Lower leg skin (tissue), 4 donors: Measurements from ENCODE around the gene LIN37. TPM values are rescaled to one million over a fixed set of nuclear protein-coding genes. Genes with fewer than 3 reads are reported as not detected.

Experiments
- DNase-seq, 2 donors: peaks; one replicate each; pipeline ENCODE4 v3.0.0-alpha.2; 2019; ENCODE audit warnings: low spot score in 2 of 2
- H3K4me3 ChIP-seq: fragments of 200-600 bp; sonication (generic); 2 replicates; pipeline ENCODE4 v1.5.1; 2017; ENCODE audit warnings: mild to moderate bottlenecking, low read depth; ENCODE audit not compliant: poor library complexity, severe bottlenecking
- POLR2A ChIP-seq, 2 donors: fragments of 450-650 bp; IDR thresholded peaks; one replicate each; pipeline ENCODE4 v1.6.1; 2016 to 2017; ENCODE audit warnings: antibody characterized with exemption in 2 of 2, mild to moderate bottlenecking in 1 of 2, moderate library complexity in 1 of 2
- WGBS, 2 donors: methylation state at CpG; one replicate each; pipeline ENCODE4 v1.1.5; 2018; 5-methylcytosine and 5-hydroxymethylcytosine counted together
- intact Hi-C: fragments of 100-400 bp; cut with DNase I; formaldehyde crosslinking; loops from one replicate; pipeline ENCODE4 v1.15.0; 2023; ENCODE audit warnings: low total_unique reads
- total RNA-seq, 4 donors: library from RNA; depleted of rRNA; stranded (reverse); fragments of >200 nt; gene quantifications; one replicate each; pipeline ENCODE4 v1.1.0, GENCODE V29; 2016
- TF ChIP-seq, protein P1 (sequence below), 3 donors: fragments of 450-650 bp; IDR thresholded peaks; one replicate each; pipeline ENCODE4 v1.5.1; 2016; ENCODE audit warnings: antibody characterized with exemption in 3 of 3, mild to moderate bottlenecking in 3 of 3, moderate library complexity in 2 of 3

Gene LIN37
- total RNA-seq, 4 donors from 2014 or later = 4.7 to 15.0 (median 10.3) TPM

DNA sequence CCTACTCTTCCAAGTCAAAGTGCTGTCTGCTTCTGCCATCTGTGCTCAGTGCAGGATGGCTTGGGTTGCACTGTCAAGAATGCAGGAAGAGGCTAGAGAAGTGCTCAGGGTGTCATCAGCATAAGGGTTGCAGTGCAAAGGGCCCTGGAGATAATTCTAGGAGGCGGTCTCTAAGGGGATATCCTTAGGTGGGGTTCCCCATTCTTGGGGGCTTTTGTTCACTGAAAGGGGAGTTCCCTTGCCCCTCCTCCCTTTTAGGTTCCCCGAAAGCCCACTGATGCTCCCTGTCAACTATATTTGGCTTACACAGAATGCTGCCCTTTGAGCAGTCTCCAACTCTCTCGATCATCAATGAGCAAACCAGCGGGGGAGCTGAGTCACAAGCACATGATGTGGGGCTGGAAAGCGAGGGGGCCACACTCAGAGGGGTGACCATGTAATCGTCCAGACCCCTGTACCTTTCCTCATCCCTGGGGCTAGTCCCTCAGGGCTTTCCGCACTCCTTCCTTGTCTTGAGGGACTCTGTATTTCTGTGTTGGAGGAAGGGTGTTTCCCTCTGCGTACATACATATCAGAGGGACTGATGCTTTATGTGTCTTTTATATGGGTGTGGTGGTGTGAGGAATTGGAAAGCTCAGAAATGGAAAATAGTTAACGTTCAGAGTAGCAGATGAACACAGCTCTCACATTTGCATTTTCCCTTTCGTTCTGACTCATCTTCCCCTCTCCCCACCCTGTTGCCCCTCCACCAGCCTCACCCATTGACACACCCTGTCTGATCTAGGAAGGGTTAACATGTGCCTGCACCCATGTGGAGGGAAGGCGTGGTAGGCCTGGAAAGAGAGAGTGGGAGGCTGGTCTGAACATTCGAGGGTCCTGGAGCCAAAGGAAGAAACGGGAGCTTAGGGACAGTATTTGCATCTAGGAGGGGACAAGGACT, 37.3 kb upstream of the LIN37 start:
- intact Hi-C loops = no loop called here
- no peak overlapping the region for H3K4me3 ChIP-seq
- no peak for DNase-seq
- TF ChIP-seq POLR2A (IDR thresholded peaks at IDR 0.05) = no peak
- TF ChIP-seq, protein P1, sequence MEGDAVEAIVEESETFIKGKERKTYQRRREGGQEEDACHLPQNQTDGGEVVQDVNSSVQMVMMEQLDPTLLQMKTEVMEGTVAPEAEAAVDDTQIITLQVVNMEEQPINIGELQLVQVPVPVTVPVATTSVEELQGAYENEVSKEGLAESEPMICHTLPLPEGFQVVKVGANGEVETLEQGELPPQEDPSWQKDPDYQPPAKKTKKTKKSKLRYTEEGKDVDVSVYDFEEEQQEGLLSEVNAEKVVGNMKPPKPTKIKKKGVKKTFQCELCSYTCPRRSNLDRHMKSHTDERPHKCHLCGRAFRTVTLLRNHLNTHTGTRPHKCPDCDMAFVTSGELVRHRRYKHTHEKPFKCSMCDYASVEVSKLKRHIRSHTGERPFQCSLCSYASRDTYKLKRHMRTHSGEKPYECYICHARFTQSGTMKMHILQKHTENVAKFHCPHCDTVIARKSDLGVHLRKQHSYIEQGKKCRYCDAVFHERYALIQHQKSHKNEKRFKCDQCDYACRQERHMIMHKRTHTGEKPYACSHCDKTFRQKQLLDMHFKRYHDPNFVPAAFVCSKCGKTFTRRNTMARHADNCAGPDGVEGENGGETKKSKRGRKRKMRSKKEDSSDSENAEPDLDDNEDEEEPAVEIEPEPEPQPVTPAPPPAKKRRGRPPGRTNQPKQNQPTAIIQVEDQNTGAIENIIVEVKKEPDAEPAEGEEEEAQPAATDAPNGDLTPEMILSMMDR (IDR thresholded peaks at IDR 0.05) = no peak
- 39 to 49% methylated on average over 13 of the region's 13 CpGs for WGBS, 2 donors

DNA sequence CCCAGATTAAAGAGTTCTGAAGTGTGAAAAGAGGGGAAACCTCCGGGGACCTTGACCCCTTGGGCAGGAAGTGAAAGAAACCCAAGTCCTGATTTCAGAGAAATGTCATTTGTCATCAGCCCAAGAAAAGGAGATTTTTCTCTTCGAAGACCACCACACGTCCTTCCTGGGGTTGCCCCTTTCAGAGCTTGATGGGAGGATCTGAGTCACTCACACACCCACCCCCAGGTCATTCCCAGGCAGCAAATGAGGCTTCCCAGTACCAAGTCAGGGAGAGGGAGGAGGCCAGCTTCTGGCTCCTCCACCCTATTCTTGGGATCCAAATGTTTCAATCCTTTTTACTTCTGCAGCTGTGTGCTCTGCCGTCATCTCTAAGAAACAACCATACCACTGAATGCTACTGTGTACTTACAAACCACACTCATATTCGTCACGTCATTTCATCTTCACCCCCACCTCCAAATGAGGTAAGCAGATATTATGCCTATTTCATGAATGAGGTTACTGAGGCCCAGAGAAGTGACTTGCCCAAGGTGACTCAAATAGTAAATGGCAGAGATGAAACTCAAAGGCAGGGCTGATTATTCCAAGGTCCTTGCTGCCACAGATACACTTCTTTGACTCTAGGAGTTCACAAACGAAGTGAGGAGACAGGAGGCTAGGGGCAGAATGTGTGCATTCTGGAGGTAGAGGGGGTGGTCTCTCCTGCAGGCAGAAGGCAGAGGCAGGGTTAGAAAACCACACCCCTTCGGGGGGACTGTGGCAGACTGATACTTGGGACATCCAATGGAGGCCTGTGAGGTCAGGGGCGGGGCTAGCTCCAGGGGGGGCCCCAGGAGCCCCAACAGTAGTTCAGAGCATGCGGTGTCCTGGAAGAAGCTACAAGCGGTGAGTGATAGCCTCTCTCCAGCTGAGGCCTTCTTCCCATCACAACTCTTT, 35.5 kb upstream of the LIN37 start:
- DNase-seq = no peak
- 74 to 76% methylated on average over 10 to 11 of the region's 11 CpGs for WGBS, 2 donors
- H3K4me3 ChIP-seq = no peak overlapping the region
- TF ChIP-seq POLR2A (IDR thresholded peaks at IDR 0.05) = no peak
- TF ChIP-seq, protein P1 (IDR thresholded peaks at IDR 0.05) = no peak
- intact Hi-C loops = no loop called here

DNA sequence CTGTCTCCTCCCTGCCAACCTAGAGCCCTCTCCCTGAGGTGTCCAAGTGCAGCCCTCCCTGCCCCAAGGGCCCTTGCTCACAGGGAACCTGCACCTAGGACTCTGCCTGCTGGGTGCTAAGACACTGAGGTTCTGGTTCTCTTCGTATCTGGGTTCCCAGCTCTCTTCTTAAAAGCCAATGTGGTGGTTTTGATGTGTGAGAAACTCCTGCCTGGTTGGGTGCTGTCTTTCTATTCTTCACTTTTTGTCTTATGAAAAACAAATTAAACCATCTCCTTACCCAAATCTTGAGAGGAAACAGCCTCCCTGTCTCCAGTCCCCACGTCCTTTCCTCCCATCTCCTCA, 34.9 kb upstream of the LIN37 start:
- no peak for DNase-seq
- TF ChIP-seq, protein P1 (IDR thresholded peaks at IDR 0.05) = no peak
- TF ChIP-seq POLR2A (IDR thresholded peaks at IDR 0.05) = no peak
- WGBS, 2 donors = 78 to 85% methylated on average over 2 of the region's 2 CpGs
- intact Hi-C loops = no loop called here
- H3K4me3 ChIP-seq = no peak overlapping the region

DNA sequence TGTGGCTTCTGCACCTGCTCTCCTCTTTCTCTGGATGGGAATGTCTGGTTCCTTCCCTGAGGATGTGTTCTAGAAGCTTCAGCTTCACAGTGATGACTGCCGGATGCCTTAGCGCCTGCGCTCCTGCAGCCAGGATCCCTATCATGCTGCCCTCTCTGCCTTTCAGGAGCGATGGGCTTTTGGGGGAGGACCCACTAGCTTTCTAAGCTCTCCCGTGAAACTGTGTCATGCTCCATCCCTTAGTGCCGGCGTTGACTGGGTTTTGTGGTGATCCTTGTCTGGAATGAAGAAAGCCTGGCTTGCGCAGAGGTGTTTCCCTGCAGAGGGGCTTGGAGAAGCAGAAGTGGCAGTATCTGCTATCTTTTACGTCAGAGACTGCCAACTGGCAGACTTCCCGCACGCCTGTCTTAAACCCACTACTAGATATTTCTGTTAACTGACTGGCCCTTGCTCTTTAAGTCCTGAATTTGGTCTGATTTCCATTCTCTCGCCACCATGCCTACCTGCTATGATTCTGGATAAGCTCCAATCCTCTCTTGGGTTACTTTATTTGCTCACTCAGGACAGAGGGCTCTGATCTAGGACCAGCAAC, 34.4 kb upstream of the LIN37 start:
- no peak overlapping the region for H3K4me3 ChIP-seq
- 85% methylated on average over 12 of the region's 12 CpGs for WGBS, 2 donors
- intact Hi-C loops = no loop called here
- DNase-seq = no peak
- TF ChIP-seq POLR2A (IDR thresholded peaks at IDR 0.05) = no peak
- TF ChIP-seq, protein P1 (IDR thresholded peaks at IDR 0.05) = no peak

DNA sequence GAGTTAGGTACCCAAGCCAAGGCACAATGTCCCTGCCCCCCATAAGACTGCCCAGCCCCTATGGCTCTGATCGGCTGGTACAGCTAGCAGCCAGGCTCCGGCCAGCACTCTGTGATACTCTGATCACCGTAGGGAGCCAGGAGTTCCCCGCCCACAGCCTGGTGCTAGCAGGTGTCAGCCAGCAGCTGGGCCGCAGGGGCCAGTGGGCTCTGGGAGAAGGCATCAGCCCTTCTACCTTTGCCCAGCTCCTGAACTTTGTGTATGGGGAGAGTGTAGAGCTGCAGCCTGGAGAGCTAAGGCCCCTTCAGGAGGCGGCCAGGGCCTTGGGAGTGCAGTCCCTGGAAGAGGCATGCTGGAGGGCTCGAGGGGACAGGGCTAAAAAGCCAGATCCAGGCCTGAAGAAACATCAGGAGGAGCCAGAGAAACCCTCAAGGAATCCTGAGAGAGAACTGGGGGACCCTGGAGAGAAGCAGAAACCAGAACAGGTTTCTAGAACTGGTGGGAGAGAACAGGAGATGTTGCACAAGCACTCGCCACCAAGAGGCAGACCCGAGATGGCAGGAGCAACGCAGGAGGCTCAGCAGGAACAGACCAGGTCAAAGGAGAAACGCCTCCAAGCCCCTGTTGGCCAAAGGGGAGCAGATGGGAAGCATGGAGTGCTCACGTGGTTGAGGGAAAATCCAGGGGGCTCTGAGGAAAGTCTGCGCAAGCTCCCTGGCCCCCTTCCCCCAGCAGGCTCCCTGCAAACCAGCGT, 33.6 kb upstream of the LIN37 start:
- DNase-seq = no peak
- intact Hi-C loops = no loop called here
- no peak overlapping the region for H3K4me3 ChIP-seq
- 70 to 78% methylated on average over 10 to 14 of the region's 14 CpGs for WGBS, 2 donors
- TF ChIP-seq, protein P1 (IDR thresholded peaks at IDR 0.05) = no peak
- TF ChIP-seq POLR2A (IDR thresholded peaks at IDR 0.05) = no peak
